ENCODE measurements around the gene MGAT2.

The MGAT2 gene

DNA sequence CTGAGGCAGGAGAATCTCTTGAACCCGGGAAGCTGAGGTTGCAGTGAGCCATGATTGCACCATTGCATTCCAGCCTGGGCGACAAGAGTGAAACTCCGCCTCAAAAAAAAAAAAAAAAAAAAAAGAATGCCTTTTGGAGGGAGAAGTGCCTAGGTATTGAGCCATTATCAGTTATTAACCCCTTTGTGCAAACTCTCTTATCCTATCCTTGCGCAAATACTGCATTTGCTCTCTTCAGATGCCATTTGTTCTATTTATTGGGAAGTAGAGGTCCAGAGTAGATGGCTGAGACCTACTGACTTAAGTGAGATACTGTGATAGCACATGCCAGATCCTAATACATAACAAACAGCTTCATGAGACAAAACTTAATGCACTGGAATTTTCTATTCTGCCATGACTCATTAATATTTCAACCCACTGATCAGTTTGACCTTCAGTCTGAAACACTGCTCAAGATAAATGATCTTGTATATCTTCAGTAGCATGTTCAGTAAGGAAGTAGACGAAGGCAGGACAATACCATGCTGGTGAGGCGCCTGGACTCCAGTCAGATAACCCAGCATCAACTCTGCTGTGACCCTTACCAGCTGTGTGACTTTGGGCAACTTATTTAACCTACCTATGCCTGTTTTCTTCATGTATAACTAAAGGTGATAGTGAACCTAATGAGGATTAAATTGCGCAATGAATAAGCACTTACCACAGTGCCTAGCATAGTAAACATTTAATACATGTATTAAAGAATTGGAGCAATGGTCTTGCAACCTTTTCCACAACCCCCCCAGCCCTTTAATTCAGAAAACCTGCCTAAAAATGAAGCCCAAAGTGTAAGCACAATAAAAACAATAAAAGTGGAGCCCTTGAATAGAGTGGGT, 20.2 kb downstream of the MGAT2 start:
- ATAC-seq, result peak; percentile 32
- no peak for TF ChIP-seq TCF4 (CRISPR knock-in tag; IDR thresholded peaks at IDR 0.05; ENCODE audit: borderline replicate concordance)
- TF ChIP-seq PPARA (CRISPR knock-in tag; IDR thresholded peaks at IDR 0.05; ENCODE audit: borderline replicate concordance), result no peak
- TF ChIP-seq, protein P1, sequence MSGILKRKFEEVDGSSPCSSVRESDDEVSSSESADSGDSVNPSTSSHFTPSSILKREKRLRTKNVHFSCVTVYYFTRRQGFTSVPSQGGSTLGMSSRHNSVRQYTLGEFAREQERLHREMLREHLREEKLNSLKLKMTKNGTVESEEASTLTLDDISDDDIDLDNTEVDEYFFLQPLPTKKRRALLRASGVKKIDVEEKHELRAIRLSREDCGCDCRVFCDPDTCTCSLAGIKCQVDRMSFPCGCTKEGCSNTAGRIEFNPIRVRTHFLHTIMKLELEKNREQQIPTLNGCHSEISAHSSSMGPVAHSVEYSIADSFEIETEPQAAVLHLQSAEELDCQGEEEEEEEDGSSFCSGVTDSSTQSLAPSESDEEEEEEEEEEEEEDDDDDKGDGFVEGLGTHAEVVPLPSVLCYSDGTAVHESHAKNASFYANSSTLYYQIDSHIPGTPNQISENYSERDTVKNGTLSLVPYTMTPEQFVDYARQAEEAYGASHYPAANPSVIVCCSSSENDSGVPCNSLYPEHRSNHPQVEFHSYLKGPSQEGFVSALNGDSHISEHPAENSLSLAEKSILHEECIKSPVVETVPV (CRISPR knock-in tag; IDR thresholded peaks at IDR 0.05), result no peak
- no peak for TF ChIP-seq ZNF8 (CRISPR knock-in tag; IDR thresholded peaks at IDR 0.05)
- TF ChIP-seq ZFP3 (CRISPR knock-in tag; IDR thresholded peaks at IDR 0.05), result no peak
- TF ChIP-seq ZFP30 (CRISPR knock-in tag; IDR thresholded peaks at IDR 0.05), result no peak
- no peak for TF ChIP-seq ARNTL (CRISPR knock-in tag; IDR thresholded peaks at IDR 0.05; ENCODE audit: borderline replicate concordance, low read depth)
- no peak for TF ChIP-seq TOX (CRISPR knock-in tag; IDR thresholded peaks at IDR 0.05; ENCODE audit: borderline replicate concordance)
- TF ChIP-seq, protein P2, sequence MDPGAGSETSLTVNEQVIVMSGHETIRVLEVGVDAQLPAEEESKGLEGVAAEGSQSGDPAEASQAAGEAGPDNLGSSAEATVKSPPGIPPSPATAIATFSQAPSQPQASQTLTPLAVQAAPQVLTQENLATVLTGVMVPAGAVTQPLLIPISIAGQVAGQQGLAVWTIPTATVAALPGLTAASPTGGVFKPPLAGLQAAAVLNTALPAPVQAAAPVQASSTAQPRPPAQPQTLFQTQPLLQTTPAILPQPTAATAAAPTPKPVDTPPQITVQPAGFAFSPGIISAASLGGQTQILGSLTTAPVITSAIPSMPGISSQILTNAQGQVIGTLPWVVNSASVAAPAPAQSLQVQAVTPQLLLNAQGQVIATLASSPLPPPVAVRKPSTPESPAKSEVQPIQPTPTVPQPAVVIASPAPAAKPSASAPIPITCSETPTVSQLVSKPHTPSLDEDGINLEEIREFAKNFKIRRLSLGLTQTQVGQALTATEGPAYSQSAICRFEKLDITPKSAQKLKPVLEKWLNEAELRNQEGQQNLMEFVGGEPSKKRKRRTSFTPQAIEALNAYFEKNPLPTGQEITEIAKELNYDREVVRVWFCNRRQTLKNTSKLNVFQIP (CRISPR knock-in tag; IDR thresholded peaks at IDR 0.05; ENCODE audit: borderline replicate concordance, low read depth), result no peak
- no peak for TF ChIP-seq ZNF565 (CRISPR knock-in tag; conservative IDR thresholded peaks at IDR 0.05; ENCODE audit: low read depth)
- TF ChIP-seq ESRRG (CRISPR knock-in tag; IDR thresholded peaks at IDR 0.05), result no peak
- TF ChIP-seq CSDC2 (CRISPR knock-in tag; IDR thresholded peaks at IDR 0.05), result no peak
- no peak for TF ChIP-seq RARB (CRISPR knock-in tag; IDR thresholded peaks at IDR 0.05)

DNA sequence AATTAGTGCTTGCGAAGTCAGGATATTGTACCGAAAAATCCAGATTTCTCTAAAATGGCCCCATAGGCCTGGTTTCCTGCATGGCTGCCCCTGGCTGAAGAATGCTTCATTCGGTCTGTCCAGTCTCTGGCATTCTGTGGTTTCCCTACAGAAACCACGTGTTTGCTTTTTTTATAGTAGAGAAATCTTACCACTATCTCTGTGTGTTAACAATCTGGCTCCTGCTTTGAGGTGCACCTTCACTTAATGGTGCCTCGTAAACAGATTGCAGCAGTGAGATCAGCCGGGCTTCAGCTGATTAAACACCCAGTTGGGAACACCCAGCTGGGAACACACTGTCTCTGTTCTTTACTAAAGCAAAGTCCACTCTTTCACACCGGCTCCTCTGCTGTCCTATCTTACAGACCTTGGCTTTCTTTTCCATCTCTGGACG, 21.1 kb downstream of the MGAT2 start:
- TF ChIP-seq ESRRG (CRISPR knock-in tag; IDR thresholded peaks at IDR 0.05) (no peak), OSR1 (CRISPR knock-in tag; IDR thresholded peaks at IDR 0.05) (no peak), ZFP30 (CRISPR knock-in tag; IDR thresholded peaks at IDR 0.05) (no peak), CSDC2 (CRISPR knock-in tag; IDR thresholded peaks at IDR 0.05) (no peak), ISL1 (CRISPR knock-in tag; IDR thresholded peaks at IDR 0.05) (no peak)
- peak; percentile 57 for ATAC-seq

DNA sequence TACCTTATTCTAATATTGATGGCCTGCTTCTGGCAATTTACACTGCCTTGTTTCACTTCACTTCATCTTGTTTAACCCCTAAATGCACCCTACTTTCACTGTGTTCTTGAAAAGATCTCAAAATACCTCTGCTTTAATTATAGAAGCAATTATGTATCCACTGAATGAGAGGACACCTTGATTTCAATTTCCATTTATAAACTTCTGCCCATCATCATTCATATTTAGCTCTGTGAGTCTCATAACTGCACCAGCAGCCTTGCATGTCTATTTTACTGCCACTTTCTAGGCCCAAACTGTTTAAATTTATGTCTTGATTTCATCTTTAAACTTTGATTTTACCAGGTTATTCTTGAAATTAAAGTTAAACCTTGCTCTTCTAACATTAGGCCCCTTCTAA, 21.6 kb downstream of the MGAT2 start:
- ATAC-seq, result no peak
- TF ChIP-seq ZNF565 (CRISPR knock-in tag; conservative IDR thresholded peaks at IDR 0.05; ENCODE audit: low read depth), result no peak
- TF ChIP-seq CSDC2 (CRISPR knock-in tag; IDR thresholded peaks at IDR 0.05), result no peak
- TF ChIP-seq, protein P2 (CRISPR knock-in tag; IDR thresholded peaks at IDR 0.05; ENCODE audit: borderline replicate concordance, low read depth), result no peak
- TF ChIP-seq TCF4 (CRISPR knock-in tag; IDR thresholded peaks at IDR 0.05; ENCODE audit: borderline replicate concordance), result no peak
- no peak for TF ChIP-seq ZFP30 (CRISPR knock-in tag; IDR thresholded peaks at IDR 0.05)
- TF ChIP-seq, protein P3, sequence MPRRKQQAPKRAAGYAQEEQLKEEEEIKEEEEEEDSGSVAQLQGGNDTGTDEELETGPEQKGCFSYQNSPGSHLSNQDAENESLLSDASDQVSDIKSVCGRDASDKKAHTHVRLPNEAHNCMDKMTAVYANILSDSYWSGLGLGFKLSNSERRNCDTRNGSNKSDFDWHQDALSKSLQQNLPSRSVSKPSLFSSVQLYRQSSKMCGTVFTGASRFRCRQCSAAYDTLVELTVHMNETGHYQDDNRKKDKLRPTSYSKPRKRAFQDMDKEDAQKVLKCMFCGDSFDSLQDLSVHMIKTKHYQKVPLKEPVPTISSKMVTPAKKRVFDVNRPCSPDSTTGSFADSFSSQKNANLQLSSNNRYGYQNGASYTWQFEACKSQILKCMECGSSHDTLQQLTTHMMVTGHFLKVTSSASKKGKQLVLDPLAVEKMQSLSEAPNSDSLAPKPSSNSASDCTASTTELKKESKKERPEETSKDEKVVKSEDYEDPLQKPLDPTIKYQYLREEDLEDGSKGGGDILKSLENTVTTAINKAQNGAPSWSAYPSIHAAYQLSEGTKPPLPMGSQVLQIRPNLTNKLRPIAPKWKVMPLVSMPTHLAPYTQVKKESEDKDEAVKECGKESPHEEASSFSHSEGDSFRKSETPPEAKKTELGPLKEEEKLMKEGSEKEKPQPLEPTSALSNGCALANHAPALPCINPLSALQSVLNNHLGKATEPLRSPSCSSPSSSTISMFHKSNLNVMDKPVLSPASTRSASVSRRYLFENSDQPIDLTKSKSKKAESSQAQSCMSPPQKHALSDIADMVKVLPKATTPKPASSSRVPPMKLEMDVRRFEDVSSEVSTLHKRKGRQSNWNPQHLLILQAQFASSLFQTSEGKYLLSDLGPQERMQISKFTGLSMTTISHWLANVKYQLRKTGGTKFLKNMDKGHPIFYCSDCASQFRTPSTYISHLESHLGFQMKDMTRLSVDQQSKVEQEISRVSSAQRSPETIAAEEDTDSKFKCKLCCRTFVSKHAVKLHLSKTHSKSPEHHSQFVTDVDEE (CRISPR knock-in tag; IDR thresholded peaks at IDR 0.05), result no peak
- TF ChIP-seq ZC3H10 (CRISPR knock-in tag; IDR thresholded peaks at IDR 0.05), result no peak
- no peak for TF ChIP-seq RARB (CRISPR knock-in tag; IDR thresholded peaks at IDR 0.05)
- no peak for TF ChIP-seq ARNTL (CRISPR knock-in tag; IDR thresholded peaks at IDR 0.05; ENCODE audit: borderline replicate concordance, low read depth)

DNA sequence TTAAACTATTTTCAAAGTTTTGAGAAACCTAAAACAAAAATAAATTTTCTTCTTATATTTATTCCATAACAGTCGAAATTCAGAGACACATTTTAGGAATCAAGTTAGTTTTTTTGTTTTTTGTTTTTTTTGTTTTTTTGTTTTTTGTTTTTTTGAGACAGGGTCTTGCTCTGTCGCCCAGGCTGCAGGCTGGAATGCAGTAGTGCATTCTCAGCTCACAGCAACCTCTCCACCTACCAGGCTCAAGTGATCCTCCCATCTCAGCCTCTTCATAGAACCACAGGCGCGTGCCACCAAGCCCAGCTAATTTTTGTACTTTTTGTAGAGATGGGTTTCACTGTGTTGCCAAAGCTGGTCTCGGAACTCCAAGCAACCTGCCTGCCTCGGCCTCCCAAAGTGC, 32.9 kb downstream of the MGAT2 start:
- no peak for ATAC-seq
- no peak for TF ChIP-seq TCF4 (CRISPR knock-in tag; IDR thresholded peaks at IDR 0.05; ENCODE audit: borderline replicate concordance)
- TF ChIP-seq, protein P3 (CRISPR knock-in tag; IDR thresholded peaks at IDR 0.05), result no peak
- TF ChIP-seq, protein P4, sequence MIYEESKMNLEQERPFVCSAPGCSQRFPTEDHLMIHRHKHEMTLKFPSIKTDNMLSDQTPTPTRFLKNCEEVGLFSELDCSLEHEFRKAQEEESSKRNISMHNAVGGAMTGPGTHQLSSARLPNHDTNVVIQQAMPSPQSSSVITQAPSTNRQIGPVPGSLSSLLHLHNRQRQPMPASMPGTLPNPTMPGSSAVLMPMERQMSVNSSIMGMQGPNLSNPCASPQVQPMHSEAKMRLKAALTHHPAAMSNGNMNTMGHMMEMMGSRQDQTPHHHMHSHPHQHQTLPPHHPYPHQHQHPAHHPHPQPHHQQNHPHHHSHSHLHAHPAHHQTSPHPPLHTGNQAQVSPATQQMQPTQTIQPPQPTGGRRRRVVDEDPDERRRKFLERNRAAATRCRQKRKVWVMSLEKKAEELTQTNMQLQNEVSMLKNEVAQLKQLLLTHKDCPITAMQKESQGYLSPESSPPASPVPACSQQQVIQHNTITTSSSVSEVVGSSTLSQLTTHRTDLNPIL (CRISPR knock-in tag; IDR thresholded peaks at IDR 0.05; ENCODE audit: low read depth), result no peak
- no peak for TF ChIP-seq TOX (CRISPR knock-in tag; IDR thresholded peaks at IDR 0.05; ENCODE audit: borderline replicate concordance)
- no peak for TF ChIP-seq ZFP3 (CRISPR knock-in tag; IDR thresholded peaks at IDR 0.05)
- no peak for TF ChIP-seq ZNF70 (CRISPR knock-in tag; IDR thresholded peaks at IDR 0.05)
- TF ChIP-seq RARB (CRISPR knock-in tag; IDR thresholded peaks at IDR 0.05), result no peak
- TF ChIP-seq, protein P2 (CRISPR knock-in tag; IDR thresholded peaks at IDR 0.05; ENCODE audit: borderline replicate concordance, low read depth), result no peak
- no peak for TF ChIP-seq OSR1 (CRISPR knock-in tag; IDR thresholded peaks at IDR 0.05)
